Measurements from ENCODE around the gene TP53AIP1.

Gene TP53AIP1

DNA sequence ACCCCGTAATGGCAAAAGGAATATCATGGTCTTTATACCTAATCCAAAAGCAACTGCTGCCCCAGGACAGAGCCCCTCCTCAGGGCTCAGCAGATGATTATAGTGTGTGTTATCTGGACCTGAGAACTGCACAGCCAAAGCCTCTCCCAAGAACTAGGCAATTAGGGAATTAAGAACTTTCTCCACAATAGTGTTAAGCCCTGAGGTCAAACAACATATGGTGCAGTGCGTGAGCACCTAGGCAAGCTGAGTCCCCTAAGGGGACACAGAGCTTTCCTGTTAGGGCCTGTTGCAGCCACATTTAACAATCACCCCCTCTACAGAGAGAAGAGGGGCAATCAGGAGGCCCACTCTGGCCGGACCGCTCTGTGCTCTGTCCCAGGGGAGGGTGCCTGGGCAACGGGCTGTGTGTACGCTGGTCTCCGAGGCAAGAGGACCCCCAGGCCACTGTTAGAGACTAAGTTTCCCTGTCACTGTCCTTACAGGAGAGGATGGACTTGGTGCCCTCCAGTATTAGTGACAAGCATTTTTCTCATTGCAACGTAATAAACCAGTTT, 52.9 kb downstream of the TP53AIP1 start:
- Histone ChIP-seq H3K4me3 (ENCODE audit: low read length) (no peak overlapping the region), H3K27me3 (ENCODE audit: control insufficient read depth, insufficient read depth, low read length) (peaks cover 66% of the 10 kb centered on the region), H3K9ac (ENCODE audit: low read length) (no peak overlapping the region), H3K9me3 (ENCODE audit: control insufficient read depth, low read length) (no peaks in the 10 kb centered on the region), H3K36me3 (ENCODE audit: control insufficient read depth, insufficient read depth, low read length) (no peaks in the 10 kb centered on the region), H3K4me1 (ENCODE audit: control insufficient read depth, insufficient read depth, low read length) (peaks cover 34% of the 10 kb centered on the region)

DNA sequence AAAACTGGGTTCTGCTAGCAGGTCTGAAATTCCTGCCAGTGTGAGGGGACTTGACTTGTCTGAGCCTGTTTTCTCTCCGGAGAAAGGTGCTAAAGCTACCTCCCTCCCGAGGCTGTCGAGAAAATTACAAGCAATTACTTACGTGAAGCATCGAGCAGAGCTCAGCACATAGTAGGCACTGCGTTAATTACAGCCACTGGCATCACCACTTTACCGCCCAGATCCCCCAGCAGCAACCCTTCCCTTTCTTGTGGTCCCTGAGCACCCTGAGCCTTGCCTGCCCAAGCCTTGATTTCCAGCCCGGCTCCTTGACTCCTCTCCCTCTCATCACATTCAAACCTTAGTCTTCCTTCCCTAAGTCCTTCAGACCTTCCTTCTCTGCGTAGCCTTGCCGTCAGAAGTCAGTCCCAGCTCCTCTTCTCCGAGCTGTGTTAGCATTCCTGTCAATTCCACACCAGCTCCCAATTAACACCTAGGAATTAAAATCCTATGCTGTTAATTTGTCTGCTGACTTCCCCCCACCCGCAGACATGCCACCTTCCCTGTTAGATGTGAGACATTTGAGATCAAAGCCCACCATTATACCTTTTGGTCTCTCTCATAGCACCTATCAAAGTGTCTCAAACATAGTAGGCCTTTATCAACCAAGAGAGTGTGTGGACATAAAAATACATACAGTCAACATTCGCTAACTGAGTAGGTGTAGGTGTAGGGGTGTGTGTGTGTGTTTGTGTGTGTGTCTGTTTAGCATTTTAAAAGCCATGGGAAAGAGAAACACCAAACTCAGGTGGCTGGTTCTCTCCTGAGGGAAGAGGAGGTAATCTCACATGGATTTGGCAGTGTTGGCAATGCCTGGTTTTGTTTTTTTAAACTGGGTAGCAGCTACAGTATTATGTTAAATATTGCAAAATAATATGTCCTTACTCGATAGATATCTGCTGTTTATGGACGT, 54.4 kb downstream of the TP53AIP1 start:
- no peak overlapping the region for H3K9ac ChIP-seq (ENCODE audit: low read length)
- no peaks in the 10 kb centered on the region for H3K9me3 ChIP-seq (ENCODE audit: control insufficient read depth, low read length)
- peaks cover 63% of the 10 kb centered on the region for H3K27me3 ChIP-seq (ENCODE audit: control insufficient read depth, insufficient read depth, low read length)
- H3K36me3 ChIP-seq (ENCODE audit: control insufficient read depth, insufficient read depth, low read length) = no peaks in the 10 kb centered on the region
- peaks cover 26% of the 10 kb centered on the region for H3K4me1 ChIP-seq (ENCODE audit: control insufficient read depth, insufficient read depth, low read length)
- no peak overlapping the region for H3K4me3 ChIP-seq (ENCODE audit: low read length)

GRCh38 chr11:128886406-128887124, 56.1 kb downstream of the TP53AIP1 start:
- Histone ChIP-seq H3K9me3 (ENCODE audit: control insufficient read depth, low read length) (no peaks in the 10 kb centered on the region), H3K9ac (ENCODE audit: low read length) (no peak overlapping the region), H3K4me1 (ENCODE audit: control insufficient read depth, insufficient read depth, low read length) (peaks cover 14% of the 10 kb centered on the region), H3K36me3 (ENCODE audit: control insufficient read depth, insufficient read depth, low read length) (no peaks in the 10 kb centered on the region), H3K27me3 (ENCODE audit: control insufficient read depth, insufficient read depth, low read length) (peaks cover 50% of the 10 kb centered on the region), H3K4me3 (ENCODE audit: low read length) (no peak overlapping the region)

Data from mucosa of stomach (tissue), 1 donor.